GM19239 (cell line): Measurements from ENCODE around the gene CLDND1.
A peak's percentile ranks its signal among the peaks of the same experiment; 100 is the strongest.

Source experiments
- DNase-seq: peaks from one replicate; pipeline ENCODE4 v3.0.0; 2011; ENCODE audit warnings: low spot score; ENCODE audit not compliant: insufficient read length
- FAIRE-seq: peaks from 2 replicates; lab custom pipeline; 2011; peaks lifted over from hg19 to GRCh38; lab: Jason Lieb, UNC

CLDND1 gene

GRCh38 chr3:98521897-98522543 is 682 bp downstream of the CLDND1 start:
- DNase-seq (no peak), FAIRE-seq (peak; percentile 93)

- DNase-seq: no peak
- FAIRE-seq: no peak
Measured at GRCh38 chr3:98519351-98519750, 3.4 kb downstream of the CLDND1 start.

GRCh38 chr3:98518816-98519215 is 3.9 kb downstream of the CLDND1 start:
- peak; percentile 51 for FAIRE-seq
- no peak for DNase-seq

- FAIRE-seq (no peak), DNase-seq (no peak)
Measured at GRCh38 chr3:98514948-98515347, 7.8 kb downstream of the CLDND1 start.

GRCh38 chr3:98513736-98514135 is 9.0 kb downstream of the CLDND1 start:
- FAIRE-seq (no peak), DNase-seq (no peak)

GRCh38 chr3:98513091-98513511 is 9.6 kb downstream of the CLDND1 start:
- FAIRE-seq (no peak), DNase-seq (no peak)

- FAIRE-seq (peak; percentile 37), DNase-seq (no peak)
Measured at GRCh38 chr3:98512576-98512975, 10.1 kb downstream of the CLDND1 start.

- DNase-seq (no peak), FAIRE-seq (peak; percentile 45)
Measured at GRCh38 chr3:98508582-98508981, 14.1 kb downstream of the CLDND1 start.

DNA sequence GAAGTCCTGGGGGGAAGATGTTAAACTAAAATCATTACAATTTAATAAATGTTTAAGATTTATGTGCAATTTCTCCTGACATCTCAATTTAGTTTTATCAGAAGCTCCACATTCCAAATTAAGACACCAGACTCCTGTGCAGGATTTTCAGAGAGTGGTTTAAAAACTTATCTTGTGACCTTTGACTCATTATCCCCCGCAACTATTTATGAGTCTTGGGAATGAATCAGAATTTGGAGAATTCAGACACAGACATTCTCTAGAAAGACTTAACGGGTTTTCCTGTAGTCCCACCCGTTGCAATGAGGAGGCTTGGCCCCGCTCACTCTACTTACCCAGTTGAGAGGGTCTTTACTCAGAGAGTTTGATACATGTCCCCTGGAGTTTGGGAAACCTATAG is 18.2 kb downstream of the CLDND1 start:
- no peak for DNase-seq
- FAIRE-seq: no peak

DNA sequence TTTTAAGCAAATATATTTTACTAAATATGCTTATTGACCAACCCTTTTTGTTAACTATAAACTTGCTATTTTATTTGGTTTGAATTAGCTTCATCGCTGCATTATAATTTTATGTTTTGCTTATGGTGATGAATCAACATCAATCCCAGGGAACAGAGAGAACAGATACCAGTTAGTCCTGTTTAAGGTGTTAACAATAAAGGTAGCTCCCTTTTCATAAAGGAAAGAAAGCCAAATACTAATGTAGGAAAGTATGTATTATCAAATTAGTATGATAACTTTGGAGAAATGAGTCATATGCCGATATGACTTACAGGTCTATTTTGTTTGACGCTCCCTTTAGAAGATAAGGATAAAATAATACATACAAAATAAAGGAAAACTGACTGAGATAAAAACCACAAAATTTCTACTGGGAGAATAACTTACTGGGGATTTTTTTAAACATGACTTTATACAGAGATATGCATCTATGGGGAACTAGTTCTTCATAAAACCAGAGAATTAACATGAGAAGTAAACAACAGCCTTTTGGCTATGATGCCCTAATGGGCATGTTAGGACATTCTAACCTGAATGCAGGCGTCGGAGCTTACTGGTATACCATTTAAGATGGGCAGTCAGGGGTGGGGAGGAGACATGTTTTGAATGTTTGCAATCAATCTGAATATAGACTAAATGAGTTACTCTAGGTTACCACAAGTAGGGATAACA is 20.7 kb downstream of the CLDND1 start:
- no peak for DNase-seq
- FAIRE-seq: no peak

GRCh38 chr3:98501270-98501669 is 21.4 kb downstream of the CLDND1 start:
- no peak for FAIRE-seq
- DNase-seq: no peak

DNA sequence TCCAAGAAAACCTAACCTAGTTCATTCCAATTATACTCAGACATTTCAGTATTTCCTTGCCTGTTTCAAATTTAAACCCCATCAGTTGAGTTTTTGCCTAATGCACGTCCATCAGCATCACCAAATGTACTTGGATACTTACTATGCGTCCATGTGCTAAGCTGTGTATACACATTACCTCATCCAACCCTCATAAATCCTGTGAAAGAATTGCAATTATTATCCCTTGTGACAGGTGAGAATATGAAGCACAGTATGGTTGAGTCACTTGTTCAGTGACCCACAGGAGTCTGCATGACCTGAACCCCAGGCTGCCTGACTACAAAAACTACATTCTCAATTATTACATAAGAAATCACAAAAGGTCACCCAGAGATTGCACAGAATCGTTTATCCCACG is 22.7 kb downstream of the CLDND1 start:
- FAIRE-seq: peak; percentile 14

GRCh38 chr3:98497381-98497780 is 25.3 kb downstream of the CLDND1 start, which contains the start of gene OR5K2:
Gene OR5K2 (plus strand): TSS chr3:98497681. CDS start chr3:98497681, 0 bp downstream.
- no peak for FAIRE-seq

More for the DNA sequence above, 22.7 kb downstream of the CLDND1 start:
- DNase-seq: no peak

GRCh38 chr3:98483626-98484025 is 39.1 kb downstream of the CLDND1 start:
- FAIRE-seq: no peak

More at GRCh38 chr3:98497381-98497780, 25.3 kb downstream of the CLDND1 start, which contains the start of gene OR5K2:
- no peak for DNase-seq

GRCh38 chr3:98482717-98483482 is 39.8 kb downstream of the CLDND1 start:
- DNase-seq (no peak), FAIRE-seq (no peak)

More at GRCh38 chr3:98483626-98484025, 39.1 kb downstream of the CLDND1 start:
- DNase-seq: no peak
